ENCODE results near the gene LGALS3BP.

LGALS3BP gene

GRCh38 chr17:78997231-78997741, 17.6 kb upstream of the LGALS3BP start:
- H3K9me3 Mint-ChIP-seq, result no peaks in the 10 kb centered on the region
- no peak overlapping the region for H3K4me3 Mint-ChIP-seq
- H3K27ac Mint-ChIP-seq, result no peak overlapping the region
- H3K4me1 Mint-ChIP-seq (ENCODE audit: low read depth), result peaks cover 9% of the 10 kb centered on the region
- H3K27me3 Mint-ChIP-seq, result no peaks in the 10 kb centered on the region
- peaks cover 87% of the 10 kb centered on the region for H3K36me3 Mint-ChIP-seq (ENCODE audit: low read depth)
- DNase-seq, result peak; percentile 18

DNA sequence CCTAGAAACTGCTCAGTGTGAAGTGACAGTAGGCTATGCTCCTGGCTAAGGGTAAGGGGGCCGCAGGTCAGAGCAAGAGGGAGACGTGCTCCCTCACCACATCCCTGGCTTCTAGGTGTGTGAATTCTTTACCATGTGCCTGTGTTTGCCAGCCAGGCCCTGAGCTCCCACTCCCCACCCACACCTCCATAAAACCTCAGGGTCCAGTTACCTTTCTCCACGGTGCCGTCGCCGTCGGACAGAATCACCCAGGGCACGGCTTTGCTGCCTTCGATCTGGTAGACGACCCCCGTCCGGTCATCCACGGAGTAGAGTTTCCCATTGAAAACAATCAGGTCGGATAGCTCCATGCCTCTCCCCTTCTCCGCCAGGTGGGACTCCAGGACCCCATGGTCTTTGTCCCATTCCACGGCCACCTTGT, 17.1 kb upstream of the LGALS3BP start:
- no peaks in the 10 kb centered on the region for H3K27me3 Mint-ChIP-seq
- H3K9me3 Mint-ChIP-seq, result no peaks in the 10 kb centered on the region
- H3K4me3 Mint-ChIP-seq, result no peak overlapping the region
- peak overlapping the region; percentile 15 for H3K27ac Mint-ChIP-seq
- no peak for DNase-seq
- peaks cover 7% of the 10 kb centered on the region for H3K4me1 Mint-ChIP-seq (ENCODE audit: low read depth)
- peaks cover 87% of the 10 kb centered on the region for H3K36me3 Mint-ChIP-seq (ENCODE audit: low read depth)

GRCh38 chr17:78995761-78996451, 16.2 kb upstream of the LGALS3BP start:
- Mint-ChIP-seq H3K36me3 (ENCODE audit: low read depth) (peaks cover 88% of the 10 kb centered on the region), H3K4me3 (no peak overlapping the region), H3K9me3 (no peaks in the 10 kb centered on the region), H3K27ac (peak overlapping the region; percentile 15), H3K27me3 (no peaks in the 10 kb centered on the region), H3K4me1 (ENCODE audit: low read depth) (peaks cover 5% of the 10 kb centered on the region)
- DNase-seq, result peak; percentile 16

DNA sequence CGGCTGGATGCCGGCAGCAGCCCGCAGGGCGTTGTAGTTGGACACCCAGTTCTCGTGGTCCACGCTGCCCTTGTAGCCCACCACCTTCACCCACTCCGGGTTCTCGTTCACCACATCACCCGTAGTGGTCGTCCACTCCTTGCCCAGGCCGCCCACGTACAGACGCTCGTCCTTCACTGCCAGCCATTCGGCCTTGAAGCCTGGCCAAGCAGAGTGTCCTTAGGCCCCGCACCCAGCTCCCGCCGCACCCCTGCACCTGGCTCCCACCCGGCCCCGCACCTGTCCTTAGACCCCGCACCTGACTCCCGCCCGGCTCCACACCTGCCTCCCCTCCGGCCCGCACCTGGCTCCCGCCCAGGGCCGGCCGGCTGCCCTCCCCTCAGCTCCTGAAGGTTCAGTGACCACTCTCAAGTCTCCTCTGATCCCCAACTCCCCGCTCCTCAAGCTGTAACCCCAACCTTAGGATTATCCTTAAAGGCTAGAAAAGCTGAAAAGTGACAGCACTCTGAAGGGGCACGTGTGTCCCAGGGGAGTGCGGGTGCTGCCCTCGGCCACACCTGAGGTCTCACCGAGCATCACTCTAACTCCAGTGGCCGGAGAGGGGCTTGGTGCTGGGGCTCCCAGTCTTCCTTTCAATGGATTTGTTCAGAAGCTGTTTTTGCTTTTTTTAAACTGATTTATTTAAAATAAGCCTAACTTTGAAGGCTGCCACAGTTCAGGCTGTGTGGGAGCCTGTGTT, 15.5 kb upstream of the LGALS3BP start:
- H3K9me3 Mint-ChIP-seq, result no peaks in the 10 kb centered on the region

GRCh38 chr17:78993981-78994671, 14.4 kb upstream of the LGALS3BP start:
- peaks cover 90% of the 10 kb centered on the region for H3K36me3 Mint-ChIP-seq (ENCODE audit: low read depth)
- H3K27ac Mint-ChIP-seq, result no peak overlapping the region
- H3K4me3 Mint-ChIP-seq, result no peak overlapping the region
- H3K4me1 Mint-ChIP-seq (ENCODE audit: low read depth), result peaks cover 5% of the 10 kb centered on the region
- DNase-seq, result peak; percentile 27
- H3K9me3 Mint-ChIP-seq, result no peaks in the 10 kb centered on the region
- no peaks in the 10 kb centered on the region for H3K27me3 Mint-ChIP-seq

More for the DNA sequence above, 15.5 kb upstream of the LGALS3BP start:
- Mint-ChIP-seq H3K4me1 (ENCODE audit: low read depth) (peaks cover 5% of the 10 kb centered on the region), H3K4me3 (no peak overlapping the region), H3K27ac (peak overlapping the region; percentile 15), H3K27me3 (no peaks in the 10 kb centered on the region), H3K36me3 (ENCODE audit: low read depth) (peaks cover 88% of the 10 kb centered on the region)
- peak; percentile 23 for DNase-seq

GRCh38 chr17:78993241-78993956, 13.7 kb upstream of the LGALS3BP start:
- H3K4me3 Mint-ChIP-seq, result no peak overlapping the region
- peaks cover 86% of the 10 kb centered on the region for H3K36me3 Mint-ChIP-seq (ENCODE audit: low read depth)
- peak; percentile 67 for DNase-seq
- H3K4me1 Mint-ChIP-seq (ENCODE audit: low read depth), result peaks cover 5% of the 10 kb centered on the region
- no peaks in the 10 kb centered on the region for H3K27me3 Mint-ChIP-seq
- peak overlapping the region; percentile 11 for H3K27ac Mint-ChIP-seq
- no peaks in the 10 kb centered on the region for H3K9me3 Mint-ChIP-seq

GRCh38 chr17:78992542-78993212, 13.0 kb upstream of the LGALS3BP start:
- H3K9me3 Mint-ChIP-seq, result no peaks in the 10 kb centered on the region
- no peak for DNase-seq
- H3K27me3 Mint-ChIP-seq, result no peaks in the 10 kb centered on the region
- peak overlapping the region; percentile 11 for H3K27ac Mint-ChIP-seq
- H3K4me3 Mint-ChIP-seq, result no peak overlapping the region
- H3K4me1 Mint-ChIP-seq (ENCODE audit: low read depth), result peaks cover 5% of the 10 kb centered on the region
- peaks cover 80% of the 10 kb centered on the region for H3K36me3 Mint-ChIP-seq (ENCODE audit: low read depth)

GRCh38 chr17:78991906-78992532, 12.3 kb upstream of the LGALS3BP start:
- Mint-ChIP-seq H3K4me1 (ENCODE audit: low read depth) (peaks cover 9% of the 10 kb centered on the region), H3K27me3 (no peaks in the 10 kb centered on the region), H3K9me3 (no peaks in the 10 kb centered on the region), H3K4me3 (no peak overlapping the region), H3K36me3 (ENCODE audit: low read depth) (peaks cover 74% of the 10 kb centered on the region), H3K27ac (no peak overlapping the region)
- DNase-seq, result no peak

GRCh38 chr17:78991017-78991738, 11.5 kb upstream of the LGALS3BP start:
- Mint-ChIP-seq H3K9me3 (no peaks in the 10 kb centered on the region), H3K27me3 (no peaks in the 10 kb centered on the region), H3K4me1 (ENCODE audit: low read depth) (peaks cover 17% of the 10 kb centered on the region), H3K27ac (no peak overlapping the region), H3K4me3 (no peak overlapping the region), H3K36me3 (ENCODE audit: low read depth) (peaks cover 66% of the 10 kb centered on the region)
- no peak for DNase-seq

GRCh38 chr17:78990349-78991016, 10.8 kb upstream of the LGALS3BP start:
- no peaks in the 10 kb centered on the region for H3K9me3 Mint-ChIP-seq
- H3K4me3 Mint-ChIP-seq, result no peak overlapping the region
- peaks cover 22% of the 10 kb centered on the region for H3K4me1 Mint-ChIP-seq (ENCODE audit: low read depth)
- H3K27me3 Mint-ChIP-seq, result no peaks in the 10 kb centered on the region
- DNase-seq, result no peak
- peaks cover 59% of the 10 kb centered on the region for H3K36me3 Mint-ChIP-seq (ENCODE audit: low read depth)
- H3K27ac Mint-ChIP-seq, result no peak overlapping the region

GRCh38 chr17:78988152-78988551, 8.4 kb upstream of the LGALS3BP start:
- H3K27ac Mint-ChIP-seq, result no peak overlapping the region

DNA sequence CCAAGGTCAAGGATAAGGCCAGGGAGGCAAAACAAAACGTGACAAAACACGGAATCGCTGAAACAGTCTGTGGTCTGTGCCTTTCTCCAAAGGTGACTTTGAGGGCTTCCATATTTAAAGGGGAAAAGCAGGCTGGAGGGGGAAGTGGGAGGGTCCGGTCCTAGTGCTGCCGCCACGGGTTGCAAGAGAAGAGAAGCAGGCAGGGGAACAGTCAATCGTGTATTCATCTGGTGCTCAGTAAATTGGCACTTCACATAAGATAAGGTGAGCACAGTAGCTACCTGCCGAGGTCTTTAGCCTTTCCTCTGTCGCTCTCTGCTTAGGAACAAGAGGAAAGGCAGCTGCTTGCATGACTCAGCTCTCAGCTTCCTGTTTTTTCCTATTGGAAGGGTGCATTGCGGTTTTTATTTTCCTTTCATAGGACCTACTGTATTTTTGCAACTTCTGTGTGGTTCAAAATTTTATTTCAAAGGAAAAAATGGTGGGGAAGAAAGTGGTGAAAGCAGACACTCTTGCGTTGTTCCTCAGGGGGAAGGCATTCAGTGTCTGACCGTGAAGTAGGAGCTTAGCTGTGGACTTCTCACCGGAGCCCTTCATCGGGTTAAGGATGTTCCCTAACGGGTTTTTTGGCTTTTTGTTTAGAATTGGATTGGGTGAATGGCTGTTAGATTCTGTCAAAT, 7.1 kb upstream of the LGALS3BP start:
- DNase-seq, result no peak
- H3K4me3 Mint-ChIP-seq, result peak overlapping the region; percentile 24
- H3K27ac Mint-ChIP-seq, result peak overlapping the region; percentile 5
- H3K9me3 Mint-ChIP-seq, result no peaks in the 10 kb centered on the region
- H3K27me3 Mint-ChIP-seq, result no peaks in the 10 kb centered on the region
- H3K4me1 Mint-ChIP-seq (ENCODE audit: low read depth), result peaks cover 17% of the 10 kb centered on the region
- peaks cover 24% of the 10 kb centered on the region for H3K36me3 Mint-ChIP-seq (ENCODE audit: low read depth)

More at GRCh38 chr17:78988152-78988551, 8.4 kb upstream of the LGALS3BP start:
- no peaks in the 10 kb centered on the region for H3K27me3 Mint-ChIP-seq
- no peaks in the 10 kb centered on the region for H3K9me3 Mint-ChIP-seq
- DNase-seq, result no peak
- no peak overlapping the region for H3K4me3 Mint-ChIP-seq
- H3K4me1 Mint-ChIP-seq (ENCODE audit: low read depth), result peaks cover 18% of the 10 kb centered on the region
- peaks cover 37% of the 10 kb centered on the region for H3K36me3 Mint-ChIP-seq (ENCODE audit: low read depth)

Data from activated T-cell treated with anti-CD3 and anti-CD28 coated beads, Interleukin-2, amount 50 U/mL, for 24 hours (primary cell).